Measurements from ENCODE around the gene TRPM4. TPM values are rescaled to one million over a fixed set of nuclear protein-coding genes. Genes with fewer than 3 reads are reported as not detected.

The TRPM4 gene
- total and polyA plus RNA-seq, 2 experiments from 2014 or later = 16.5 to 25.7 TPM

- no peak overlapping the region for H3K4me2 ChIP-seq
- H3K4me3 Mint-ChIP-seq = no peak overlapping the region
- H3K36me3 ChIP-seq (ENCODE audit: insufficient read depth) = no peaks in the 10 kb centered on the region
- H3K79me2 ChIP-seq (replicated peaks; ENCODE audit: insufficient read depth) = no peaks in the 10 kb centered on the region
- peaks cover 5% of the 10 kb centered on the region; the same call in 1 of the 2 replicates for H3K9me2 ChIP-seq (ENCODE audit: insufficient read depth)
- no peak overlapping the region for H3K27ac Mint-ChIP-seq
- no peak overlapping the region for H3K4me3 ChIP-seq
- H3K27me3 ChIP-seq (ENCODE audit: insufficient read depth) = no peaks in the 10 kb centered on the region
- peaks cover 2% of the 10 kb centered on the region for H3K27me3 Mint-ChIP-seq (ENCODE audit: insufficient read depth, low read depth, poor library complexity)
- no peaks in the 10 kb centered on the region; the same call in 2 of the 3 replicates for H3K36me3 Mint-ChIP-seq (ENCODE audit: low read depth)
- no peaks in the 10 kb centered on the region for H3K4me1 ChIP-seq (ENCODE audit: insufficient read depth)
- DNase-seq (ENCODE audit: low spot score) = no peak
- no peaks in the 10 kb centered on the region for H3F3A ChIP-seq (replicated peaks; ENCODE audit: low read depth)
- no peaks in the 10 kb centered on the region for H3K4me1 Mint-ChIP-seq
- ATAC-seq = no peak
- H2AFZ ChIP-seq = no peak overlapping the region
- no peak overlapping the region for H3K27ac ChIP-seq (ENCODE audit: low read depth)
- no peaks in the 10 kb centered on the region for H4K20me1 ChIP-seq (replicated peaks; ENCODE audit: insufficient read depth)
- H3K9me3 Mint-ChIP-seq = peaks cover 7% of the 10 kb centered on the region; the same call in 2 of the 3 replicates
- no peak for TF ChIP-seq REST (IDR thresholded peaks at IDR 0.05; ENCODE audit: unreplicated experiment)
- no peak for TF ChIP-seq ZNF331 (CRISPR knock-in tag; IDR thresholded peaks at IDR 0.05; ENCODE audit: low read depth)
- TF ChIP-seq EZH2 (IDR thresholded peaks at IDR 0.05; ENCODE audit: low read depth, unreplicated experiment) = no peak
- no peak for TF ChIP-seq JUNB (IDR thresholded peaks at IDR 0.05; ENCODE audit: unreplicated experiment)
- TF ChIP-seq STAT1 (IDR thresholded peaks at IDR 0.05; ENCODE audit: unreplicated experiment) = no peak
Measured at GRCh38 chr19:49249933-49250332, 92.3 kb downstream of the TRPM4 start.

GRCh38 chr19:49255674-49256073 lies 98.1 kb downstream of the TRPM4 start:
- Histone ChIP-seq H3K4me1 (ENCODE audit: insufficient read depth) (no peaks in the 10 kb centered on the region), H3K27ac (ENCODE audit: low read depth) (no peak overlapping the region), H3K36me3 (ENCODE audit: insufficient read depth) (no peaks in the 10 kb centered on the region), H3K27me3 (ENCODE audit: insufficient read depth) (no peaks in the 10 kb centered on the region), H3K9me2 (ENCODE audit: insufficient read depth) (peaks cover 10% of the 10 kb centered on the region; the same call in 1 of the 2 replicates), H3K4me3 (no peak overlapping the region), H3F3A (replicated peaks; ENCODE audit: low read depth) (no peaks in the 10 kb centered on the region), H3K79me2 (replicated peaks; ENCODE audit: insufficient read depth) (no peaks in the 10 kb centered on the region), H3K4me2 (no peak overlapping the region), H2AFZ (no peak overlapping the region), H4K20me1 (replicated peaks; ENCODE audit: insufficient read depth) (no peaks in the 10 kb centered on the region)
- Mint-ChIP-seq H3K27me3 (ENCODE audit: insufficient read depth, low read depth, poor library complexity) (peaks cover 3% of the 10 kb centered on the region), H3K4me1 (no peaks in the 10 kb centered on the region), H3K9me3 (peaks cover 17% of the 10 kb centered on the region; the same call in 2 of the 3 replicates), H3K4me3 (no peak overlapping the region), H3K27ac (no peak overlapping the region), H3K36me3 (ENCODE audit: low read depth) (no peaks in the 10 kb centered on the region; the same call in 2 of the 3 replicates)
- ATAC-seq (no peak), DNase-seq (ENCODE audit: low spot score) (no peak)
- TF ChIP-seq EZH2 (IDR thresholded peaks at IDR 0.05; ENCODE audit: low read depth, unreplicated experiment) = no peak
- no peak for TF ChIP-seq ETS1 (IDR thresholded peaks at IDR 0.05)
- no peak for TF ChIP-seq CREB1 (CRISPR knock-in tag; IDR thresholded peaks at IDR 0.05; ENCODE audit: low read depth)
- TF ChIP-seq JUNB (IDR thresholded peaks at IDR 0.05; ENCODE audit: unreplicated experiment) = no peak
- no peak for TF ChIP-seq CTCF (conservative IDR thresholded peaks at IDR 0.05; ENCODE audit: low read depth in 2 of 2)
